ENCODE measurements around the gene UPF2. TPM values are rescaled to one million over a fixed set of nuclear protein-coding genes. Genes with fewer than 3 reads are reported as not detected.

UPF2 gene
- 21.6 TPM for total RNA-seq

GRCh38 chr10:12042797-12043651 lies at the start of gene UPF2:
UPF2 (minus strand) TSS chr10:12042809; CDS start chr10:12035423, 7,386 bp downstream.
- H3K9me3 ChIP-seq, result no peaks in the 10 kb centered on the region
- no peaks in the 10 kb centered on the region for H3K36me3 ChIP-seq
- peak within 1 kb of the TSS; percentile 96 to 99 for H3K4me3 ChIP-seq
- intact Hi-C loops (cut with DNase I), result no loop called here
- peak within 1 kb of the TSS; percentile 95 for H3K27ac ChIP-seq
- no peaks in the 10 kb centered on the region for H3K27me3 ChIP-seq
- peaks cover 21% of the 10 kb centered on the region for H3K4me1 ChIP-seq
- peak; percentile 98 to 99 for DNase-seq (ENCODE audit: extremely low spot score in 2 of 2)
- peak; percentile 85 to 89 for TF ChIP-seq POLR2AphosphoS5 (IDR thresholded peaks at IDR 0.05; ENCODE audit: insufficient read depth in 1 of 2, low read depth in 1 of 2)
- peak in 1 of 3 experiments; percentile 13 for TF ChIP-seq CTCF (IDR thresholded peaks at IDR 0.05)
- no peak for TF ChIP-seq POLR2A (IDR thresholded peaks at IDR 0.05)

DNA sequence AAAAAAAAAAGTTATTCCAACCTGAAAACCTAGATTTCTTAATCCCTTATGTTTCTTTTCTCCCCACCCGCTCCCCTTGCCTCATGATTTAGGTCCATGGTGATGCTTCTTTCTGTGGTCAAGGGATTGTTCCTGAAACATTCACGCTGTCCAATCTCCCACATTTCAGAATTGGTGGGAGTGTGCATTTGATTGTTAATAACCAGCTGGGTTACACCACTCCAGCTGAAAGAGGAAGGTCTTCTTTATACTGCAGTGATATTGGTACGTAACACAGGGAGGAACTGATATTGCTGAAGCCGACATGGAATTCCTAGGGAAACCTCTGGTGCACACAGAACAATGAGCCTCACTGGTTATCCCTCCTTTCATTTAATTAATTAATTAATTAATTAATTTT lies 48.8 kb upstream of the UPF2 start:
- Histone ChIP-seq H3K4me3 (no peak overlapping the region), H3K9me3 (no peaks in the 10 kb centered on the region), H3K4me1 (no peaks in the 10 kb centered on the region), H3K27ac (no peak overlapping the region), H3K27me3 (no peaks in the 10 kb centered on the region), H3K36me3 (peaks cover 0 to 50% of the 10 kb centered on the region in 2 donors)
- intact Hi-C loops (cut with DNase I), result no loop called here
- no peak for TF ChIP-seq POLR2AphosphoS5 (IDR thresholded peaks at IDR 0.05; ENCODE audit: insufficient read depth in 1 of 2, low read depth in 1 of 2)
- no peak for TF ChIP-seq POLR2A (IDR thresholded peaks at IDR 0.05)
- TF ChIP-seq CTCF (IDR thresholded peaks at IDR 0.05), result no peak
- no peak for DNase-seq (ENCODE audit: extremely low spot score in 2 of 2)

- Histone ChIP-seq H3K9me3 (no peaks in the 10 kb centered on the region), H3K27ac (no peak overlapping the region), H3K36me3 (peaks cover 0 to 50% of the 10 kb centered on the region in 2 donors), H3K4me1 (no peaks in the 10 kb centered on the region), H3K4me3 (no peak overlapping the region), H3K27me3 (no peaks in the 10 kb centered on the region)
- intact Hi-C loops (cut with DNase I), result no loop called here
- TF ChIP-seq POLR2AphosphoS5 (IDR thresholded peaks at IDR 0.05; ENCODE audit: insufficient read depth in 1 of 2, low read depth in 1 of 2) (no peak), CTCF (IDR thresholded peaks at IDR 0.05) (no peak), POLR2A (IDR thresholded peaks at IDR 0.05) (no peak)
- DNase-seq (ENCODE audit: extremely low spot score in 2 of 2), result no peak
Observed at GRCh38 chr10:12088919-12089318, 46.3 kb upstream of the UPF2 start.

DNA sequence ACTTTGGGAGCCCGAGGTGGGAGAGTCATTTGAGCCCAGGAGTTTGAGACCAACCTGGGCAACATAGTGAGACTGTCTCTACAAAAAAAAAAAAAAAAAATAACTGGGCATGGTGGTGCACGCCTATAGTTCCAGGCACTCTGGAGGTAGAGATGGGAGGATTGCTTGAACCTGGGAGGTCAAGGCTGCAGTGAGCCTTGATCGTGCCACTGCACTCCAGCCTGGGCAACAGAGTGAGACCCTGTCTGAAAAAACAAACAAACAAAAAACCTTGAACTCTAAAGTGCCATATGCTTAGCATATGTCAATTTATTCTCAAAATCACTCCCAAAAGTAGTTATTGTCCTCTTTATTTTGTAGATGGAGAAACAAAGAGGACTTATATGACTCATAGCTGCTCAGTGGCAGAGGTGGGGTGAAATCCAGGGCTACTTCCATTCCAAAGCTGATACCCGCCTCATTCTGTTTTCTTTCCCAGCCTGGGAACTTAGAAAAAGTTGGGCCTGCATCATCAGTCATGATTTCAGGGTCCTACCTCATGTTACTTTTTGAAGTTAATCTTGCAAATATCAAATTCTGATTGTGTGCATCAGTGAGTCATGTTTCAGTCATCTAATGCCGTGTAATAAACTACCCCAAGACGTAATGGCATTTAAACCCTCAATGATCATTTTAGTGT lies 39.4 kb upstream of the UPF2 start:
- Histone ChIP-seq H3K36me3 (peaks cover 0 to 16% of the 10 kb centered on the region in 2 donors), H3K4me1 (no peaks in the 10 kb centered on the region), H3K27me3 (no peaks in the 10 kb centered on the region), H3K9me3 (no peaks in the 10 kb centered on the region), H3K27ac (no peak overlapping the region), H3K4me3 (no peak overlapping the region)
- TF ChIP-seq POLR2A (IDR thresholded peaks at IDR 0.05), result no peak
- TF ChIP-seq CTCF (IDR thresholded peaks at IDR 0.05), result no peak
- no peak for TF ChIP-seq POLR2AphosphoS5 (IDR thresholded peaks at IDR 0.05; ENCODE audit: insufficient read depth in 1 of 2, low read depth in 1 of 2)
- no peak for DNase-seq (ENCODE audit: extremely low spot score in 2 of 2)
- intact Hi-C loops (cut with DNase I), result no loop called here
